Memory B cell (primary cell): ENCODE results near the gene PLA2G2C.

Source experiments
- ATAC-seq: fragments of 150-1000 bp; cut with Tn5 transposase; 2 replicates; pipeline ENCODE4 v1.10.0; 2021; ENCODE audit warnings: low read depth, mild to moderate bottlenecking, moderate library complexity
- DNase-seq, 2 donors: peaks; one replicate each; pipeline ENCODE4 v3.0.0; 2022; ENCODE audit warnings: low spot score in 2 of 2
- H3K27ac Mint-ChIP-seq: one replicate; pipeline ENCODE4 v1.8.0; 2022; ENCODE audit warnings: mild to moderate bottlenecking, moderate library complexity, mixed read lengths
- H3K27me3 Mint-ChIP-seq: one replicate; pipeline ENCODE4 v1.8.0; 2022; ENCODE audit warnings: mixed read lengths
- H3K36me3 Mint-ChIP-seq: one replicate; pipeline ENCODE4 v1.8.0; 2022; ENCODE audit warnings: mild to moderate bottlenecking, mixed read lengths
- H3K4me1 Mint-ChIP-seq: one replicate; pipeline ENCODE4 v1.8.0; 2022; ENCODE audit warnings: mixed read lengths
- H3K4me3 Mint-ChIP-seq: one replicate; pipeline ENCODE4 v1.8.0; 2022; ENCODE audit warnings: mild to moderate bottlenecking, moderate library complexity, mixed read lengths
- H3K9me3 Mint-ChIP-seq: one replicate; pipeline ENCODE4 v1.8.0; 2022; ENCODE audit warnings: mixed read lengths

Gene PLA2G2C

GRCh38 chr1:20167126-20167525, 19.2 kb downstream of the PLA2G2C start:
- Mint-ChIP-seq H3K27me3 (peaks cover 14% of the 10 kb centered on the region), H3K4me3 (no peak overlapping the region), H3K36me3 (peaks cover 6% of the 10 kb centered on the region), H3K4me1 (peaks cover 9% of the 10 kb centered on the region), H3K27ac (no peak overlapping the region), H3K9me3 (peaks cover 13% of the 10 kb centered on the region)
- DNase-seq (no peak), ATAC-seq (no peak)

GRCh38 chr1:20166051-20166450, 20.3 kb downstream of the PLA2G2C start:
- ATAC-seq (no peak), DNase-seq (no peak)
- Mint-ChIP-seq H3K9me3 (peaks cover 18% of the 10 kb centered on the region), H3K27ac (no peak overlapping the region), H3K4me3 (no peak overlapping the region), H3K36me3 (peaks cover 6% of the 10 kb centered on the region), H3K4me1 (peaks cover 5% of the 10 kb centered on the region), H3K27me3 (peaks cover 14% of the 10 kb centered on the region)

- Mint-ChIP-seq H3K4me1 (peaks cover 5% of the 10 kb centered on the region), H3K27me3 (peaks cover 14% of the 10 kb centered on the region), H3K4me3 (no peak overlapping the region), H3K9me3 (peaks cover 22% of the 10 kb centered on the region), H3K27ac (no peak overlapping the region), H3K36me3 (peaks cover 6% of the 10 kb centered on the region)
- DNase-seq (no peak), ATAC-seq (peak; percentile 32)
Measured at GRCh38 chr1:20165522-20165951, 20.8 kb downstream of the PLA2G2C start.

GRCh38 chr1:20164694-20165202, 21.6 kb downstream of the PLA2G2C start:
- peaks cover 3% of the 10 kb centered on the region for H3K4me1 Mint-ChIP-seq
- peaks cover 23% of the 10 kb centered on the region for H3K9me3 Mint-ChIP-seq
- ATAC-seq, result no peak
- H3K36me3 Mint-ChIP-seq, result peaks cover 6% of the 10 kb centered on the region
- H3K4me3 Mint-ChIP-seq, result no peak overlapping the region
- H3K27ac Mint-ChIP-seq, result no peak overlapping the region
- no peak for DNase-seq
- H3K27me3 Mint-ChIP-seq, result peaks cover 14% of the 10 kb centered on the region

- H3K4me1 Mint-ChIP-seq, result no peaks in the 10 kb centered on the region
- H3K27ac Mint-ChIP-seq, result no peak overlapping the region
- peaks cover under 1% of the 10 kb centered on the region for H3K27me3 Mint-ChIP-seq
- peaks cover 24% of the 10 kb centered on the region for H3K9me3 Mint-ChIP-seq
- no peak overlapping the region for H3K4me3 Mint-ChIP-seq
- DNase-seq (no peak), ATAC-seq (no peak)
- peaks cover 6% of the 10 kb centered on the region for H3K36me3 Mint-ChIP-seq
Measured at GRCh38 chr1:20160034-20160433, 26.3 kb downstream of the PLA2G2C start.

- Mint-ChIP-seq H3K4me3 (no peak overlapping the region), H3K27ac (no peak overlapping the region), H3K36me3 (peaks cover 4% of the 10 kb centered on the region), H3K9me3 (peaks cover 20% of the 10 kb centered on the region), H3K4me1 (peaks cover 7% of the 10 kb centered on the region), H3K27me3 (no peaks in the 10 kb centered on the region)
- ATAC-seq (no peak), DNase-seq (no peak)
Measured at GRCh38 chr1:20158358-20159070, 27.8 kb downstream of the PLA2G2C start.

- H3K27ac Mint-ChIP-seq, result no peak overlapping the region
- ATAC-seq (no peak), DNase-seq (no peak)
- peaks cover 1% of the 10 kb centered on the region for H3K27me3 Mint-ChIP-seq
- peaks cover 3% of the 10 kb centered on the region for H3K36me3 Mint-ChIP-seq
- no peak overlapping the region for H3K4me3 Mint-ChIP-seq
- peaks cover 6% of the 10 kb centered on the region for H3K9me3 Mint-ChIP-seq
- peaks cover 9% of the 10 kb centered on the region for H3K4me1 Mint-ChIP-seq
Measured at GRCh38 chr1:20154301-20154831, 32.0 kb downstream of the PLA2G2C start.

- Mint-ChIP-seq H3K4me3 (no peak overlapping the region), H3K36me3 (peaks cover 3% of the 10 kb centered on the region), H3K9me3 (peaks cover 2% of the 10 kb centered on the region), H3K27me3 (peaks cover 2% of the 10 kb centered on the region), H3K4me1 (peaks cover 9% of the 10 kb centered on the region), H3K27ac (no peak overlapping the region)
- ATAC-seq, result no peak
- DNase-seq, result no peak
Measured at GRCh38 chr1:20153000-20153418, 33.3 kb downstream of the PLA2G2C start.

GRCh38 chr1:20152599-20152930, 33.8 kb downstream of the PLA2G2C start:
- Mint-ChIP-seq H3K27me3 (peaks cover 2% of the 10 kb centered on the region), H3K4me1 (peaks cover 9% of the 10 kb centered on the region)

GRCh38 chr1:20151906-20152598, 34.3 kb downstream of the PLA2G2C start:
- no peaks in the 10 kb centered on the region for H3K36me3 Mint-ChIP-seq
- peaks cover 9% of the 10 kb centered on the region for H3K4me1 Mint-ChIP-seq
- H3K9me3 Mint-ChIP-seq, result no peaks in the 10 kb centered on the region
- DNase-seq (peak; percentile 80 to 89), ATAC-seq (peak; percentile 95)
- H3K27me3 Mint-ChIP-seq, result peaks cover 2% of the 10 kb centered on the region
- peak overlapping the region; percentile 80 for H3K4me3 Mint-ChIP-seq
- H3K27ac Mint-ChIP-seq, result peak overlapping the region; percentile 40

More at GRCh38 chr1:20152599-20152930, 33.8 kb downstream of the PLA2G2C start:
- H3K9me3 Mint-ChIP-seq, result peaks cover 1% of the 10 kb centered on the region
- H3K27ac Mint-ChIP-seq, result peak overlapping the region; percentile 40
- ATAC-seq (peak; percentile 5), DNase-seq (no peak)
- peak overlapping the region; percentile 80 for H3K4me3 Mint-ChIP-seq
- H3K36me3 Mint-ChIP-seq, result peaks cover 3% of the 10 kb centered on the region

- Mint-ChIP-seq H3K27ac (no peak overlapping the region), H3K4me1 (peaks cover 9% of the 10 kb centered on the region), H3K4me3 (no peak overlapping the region), H3K27me3 (peaks cover 2% of the 10 kb centered on the region), H3K36me3 (no peaks in the 10 kb centered on the region), H3K9me3 (no peaks in the 10 kb centered on the region)
- no peak for ATAC-seq
- no peak for DNase-seq
Measured at GRCh38 chr1:20150969-20151368, 35.3 kb downstream of the PLA2G2C start.

GRCh38 chr1:20150326-20150705, 36.0 kb downstream of the PLA2G2C start:
- Mint-ChIP-seq H3K27ac (no peak overlapping the region), H3K9me3 (no peaks in the 10 kb centered on the region), H3K27me3 (peaks cover 2% of the 10 kb centered on the region), H3K36me3 (no peaks in the 10 kb centered on the region), H3K4me1 (peaks cover 9% of the 10 kb centered on the region), H3K4me3 (no peak overlapping the region)
- no peak for DNase-seq
- ATAC-seq, result no peak

GRCh38 chr1:20149601-20150325, 36.6 kb downstream of the PLA2G2C start:
- Mint-ChIP-seq H3K27me3 (peaks cover 2% of the 10 kb centered on the region), H3K36me3 (no peaks in the 10 kb centered on the region)

More at GRCh38 chr1:20149601-20150325, 36.6 kb downstream of the PLA2G2C start:
- no peak for ATAC-seq
- no peak for DNase-seq
- Mint-ChIP-seq H3K4me3 (no peak overlapping the region), H3K27ac (no peak overlapping the region), H3K9me3 (no peaks in the 10 kb centered on the region), H3K4me1 (peaks cover 8% of the 10 kb centered on the region)
